IPS-NIHi11 (cell line): ENCODE results near the gene SLC19A1.

ENCODE experiments used
- DNase-seq: peaks from one replicate; pipeline ENCODE4 v3.0.0; 2012; ENCODE audit warnings: mixed read lengths, low spot score

Gene SLC19A1

DNA sequence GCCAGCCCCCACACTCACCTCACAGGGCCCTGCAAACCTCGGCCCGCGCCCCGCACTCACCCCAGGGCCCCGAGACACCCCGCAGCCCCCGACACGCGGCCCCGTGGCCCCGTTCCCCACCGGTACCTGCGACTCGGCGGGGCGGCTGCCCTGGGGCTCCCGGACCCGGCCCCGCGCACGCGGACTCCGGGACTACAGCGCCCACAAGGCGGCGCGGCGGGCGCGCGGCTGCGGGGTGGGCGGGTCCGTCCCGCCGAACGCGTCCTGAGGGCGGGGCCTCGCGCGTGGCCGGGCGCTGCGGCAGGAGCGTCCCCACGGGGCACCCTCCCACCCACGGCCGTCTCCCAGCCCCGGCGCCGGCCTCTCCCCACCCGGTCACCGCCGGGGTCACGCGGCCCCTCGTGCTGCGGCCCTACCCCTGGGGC is at the start of gene SLC19A1:
SLC19A1 (minus strand) TSS at position 199 of the 425 bp plus-strand sequence. CDS start 4,481 bp downstream, outside the sequence.
- DNase-seq, result peak; percentile 100

DNA sequence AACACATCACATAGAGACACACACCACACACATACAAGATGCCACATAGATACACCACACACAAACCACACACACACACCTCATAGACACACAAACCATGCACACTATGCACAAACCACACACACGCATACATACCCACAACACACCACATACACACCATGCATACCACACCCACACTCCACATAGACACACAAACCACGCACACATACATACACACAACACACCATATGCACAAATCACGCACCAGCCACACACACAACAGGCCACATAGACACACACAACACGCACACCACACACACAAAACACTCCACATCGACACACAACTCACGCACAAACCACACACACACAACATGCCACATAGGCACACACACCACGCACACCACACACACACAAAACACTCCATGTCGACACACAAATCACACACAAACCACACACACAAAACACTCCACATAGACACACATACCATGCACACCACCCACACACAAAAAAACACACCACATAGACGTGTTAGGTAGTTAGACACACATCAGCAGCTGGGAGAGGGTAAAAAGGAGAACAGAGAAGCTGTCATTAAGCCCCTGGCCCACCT is 49.5 kb upstream of the SLC19A1 start:
- DNase-seq, result no peak

DNA sequence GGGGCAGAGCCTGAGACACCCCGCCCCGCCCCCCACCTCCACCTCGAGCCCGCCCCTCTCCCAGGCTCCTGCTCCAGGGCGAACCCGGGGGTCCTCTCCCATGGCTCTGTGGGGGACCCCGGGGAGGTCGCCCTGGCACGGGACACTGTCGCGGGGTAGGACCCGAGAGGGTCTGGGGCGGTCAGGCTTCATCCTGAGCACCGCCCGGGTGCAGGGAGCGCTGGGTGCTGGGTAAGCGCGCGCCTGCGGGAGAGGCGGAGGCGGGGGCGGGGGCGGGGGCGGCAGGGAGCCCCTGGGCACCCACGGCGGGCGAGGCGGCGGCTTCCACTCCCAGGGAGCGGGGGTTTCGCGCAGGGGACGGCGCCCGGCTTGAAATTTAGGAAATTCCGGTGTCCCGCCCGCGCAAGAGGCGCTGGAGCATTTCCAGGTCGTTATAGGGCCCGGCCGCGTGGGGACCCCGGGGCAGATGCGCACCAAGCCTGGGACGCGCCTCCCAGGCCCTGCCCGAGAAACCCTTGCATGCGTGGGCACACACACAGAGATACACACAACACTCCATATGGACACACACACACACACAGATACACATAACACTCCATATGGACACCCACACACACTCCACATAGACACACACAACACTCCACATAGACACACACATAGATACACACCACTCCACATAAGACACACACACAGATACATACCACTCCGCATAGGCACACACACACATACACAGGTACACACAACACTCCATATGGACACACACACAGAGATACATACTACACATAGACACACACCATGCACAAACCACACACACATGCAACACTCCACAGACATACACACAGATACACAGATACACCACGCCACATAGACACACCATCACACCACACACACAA is 48.7 kb upstream of the SLC19A1 start:
- no peak for DNase-seq

DNA sequence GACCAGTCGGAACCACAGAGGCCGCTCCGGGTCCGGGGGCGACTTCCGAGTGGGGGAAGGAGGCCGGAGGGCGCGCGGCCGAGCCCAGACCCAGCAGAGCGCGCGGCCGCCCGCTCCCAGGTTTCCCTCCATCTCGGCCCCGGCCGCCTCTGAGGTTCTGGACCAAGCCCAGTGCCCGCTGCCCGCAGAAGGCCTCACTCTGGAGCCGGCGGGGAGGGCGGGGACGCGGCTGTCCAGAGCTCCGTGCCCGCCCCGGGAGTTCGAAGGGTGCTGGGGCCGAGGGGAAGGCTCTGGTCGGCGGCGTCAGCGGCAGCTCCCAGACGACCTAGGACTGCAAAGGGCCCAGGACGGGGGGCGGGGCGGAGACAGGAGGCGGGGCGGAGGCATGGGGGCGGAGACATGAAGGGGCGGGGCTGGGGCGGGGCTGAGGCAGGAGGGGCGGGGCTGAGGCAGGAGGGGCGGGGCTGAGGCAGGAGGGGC is 48.0 kb upstream of the SLC19A1 start:
- peak; percentile 99 for DNase-seq

DNA sequence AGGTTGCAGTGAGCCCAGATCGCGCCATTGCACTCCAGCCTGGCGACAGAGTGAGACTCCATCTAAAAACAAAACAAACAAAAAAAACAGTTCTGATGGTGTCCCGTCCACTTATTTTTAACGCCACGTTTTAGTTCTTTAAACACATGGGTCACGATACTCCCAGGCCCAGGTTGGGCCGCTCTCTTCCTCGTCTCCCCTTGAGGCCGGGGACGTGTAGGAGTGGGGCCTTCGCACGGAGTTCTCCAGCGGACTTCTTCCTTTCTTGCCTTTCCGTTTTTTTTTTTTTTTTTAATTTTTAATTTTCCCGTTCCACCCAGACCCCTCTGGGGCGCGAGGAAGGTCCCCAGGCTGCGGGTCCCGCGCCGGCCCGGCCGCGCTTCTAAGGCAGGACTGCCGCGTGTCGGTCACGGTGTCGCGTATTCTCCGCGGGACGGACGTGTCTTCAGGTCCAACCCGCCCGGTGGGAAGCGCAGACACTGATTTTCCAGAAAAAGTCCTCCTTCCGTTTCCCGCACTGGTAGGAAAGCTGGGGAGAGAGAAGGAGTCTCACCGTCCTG is 47.5 kb upstream of the SLC19A1 start:
- DNase-seq, result no peak

DNA sequence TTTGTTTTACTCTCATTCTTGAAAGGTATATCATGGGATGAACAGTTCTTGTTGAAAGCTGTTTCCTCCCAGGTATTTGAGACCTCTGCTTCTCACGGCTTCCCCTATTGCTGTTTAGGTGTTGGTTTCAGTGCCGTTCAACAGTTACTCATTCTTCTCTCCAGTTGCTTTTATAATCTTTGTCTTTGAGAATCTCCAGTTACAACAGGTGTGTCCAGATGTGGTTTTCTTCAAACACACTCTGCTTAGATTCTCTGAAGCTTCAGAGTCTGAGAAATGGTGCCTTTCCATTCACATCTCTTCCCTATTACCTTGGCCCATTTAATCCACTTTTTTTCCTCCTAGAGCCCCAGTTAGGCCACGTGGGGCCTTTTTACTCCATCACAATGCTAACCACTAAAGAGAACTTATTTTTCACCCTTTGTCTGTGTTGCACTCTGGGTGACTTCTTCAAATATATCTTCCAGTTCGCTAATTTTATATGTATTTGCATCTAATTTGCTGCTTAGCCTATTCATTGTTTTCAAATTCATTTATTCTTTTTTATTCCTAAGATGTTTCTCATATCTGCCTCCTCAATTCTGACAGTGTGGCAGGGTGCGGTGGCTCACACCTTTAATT is 46.7 kb upstream of the SLC19A1 start:
- DNase-seq, result no peak

DNA sequence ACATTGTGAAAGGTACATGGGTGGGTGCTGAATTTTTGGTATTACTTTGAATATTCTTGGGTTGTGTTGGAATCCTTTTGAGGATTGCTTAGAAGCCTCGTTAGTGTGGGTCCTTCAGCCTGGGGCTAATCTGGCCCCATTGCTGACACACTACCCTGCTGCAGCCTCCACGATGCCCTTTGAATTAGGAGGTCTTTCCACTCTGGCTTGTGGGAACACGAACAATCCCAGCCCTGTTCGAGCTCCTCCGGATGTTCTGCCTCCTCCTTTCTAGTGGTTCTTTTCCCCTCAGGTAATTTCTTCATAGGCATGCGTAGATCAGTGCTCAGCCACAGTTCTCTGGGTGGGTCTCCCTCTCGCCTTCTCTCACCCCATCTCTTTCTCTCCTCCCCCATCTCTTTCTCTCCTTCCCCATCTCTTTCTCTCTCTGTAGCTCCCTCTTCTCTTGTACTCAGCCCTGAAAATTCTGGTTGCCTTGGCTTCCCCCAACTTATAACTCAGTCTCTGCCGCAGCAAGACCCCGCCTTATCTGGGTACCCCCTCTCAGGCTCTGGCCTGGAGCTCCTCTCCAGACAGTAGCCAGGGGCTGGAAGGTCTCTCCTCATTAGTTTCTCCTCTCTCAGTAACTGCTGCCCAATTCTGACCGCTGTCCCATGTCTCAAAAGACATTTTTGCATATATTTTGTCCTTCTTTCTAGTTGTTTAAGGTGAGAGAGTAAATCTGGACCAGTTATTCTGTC is 46.0 kb upstream of the SLC19A1 start:
- DNase-seq, result no peak

DNA sequence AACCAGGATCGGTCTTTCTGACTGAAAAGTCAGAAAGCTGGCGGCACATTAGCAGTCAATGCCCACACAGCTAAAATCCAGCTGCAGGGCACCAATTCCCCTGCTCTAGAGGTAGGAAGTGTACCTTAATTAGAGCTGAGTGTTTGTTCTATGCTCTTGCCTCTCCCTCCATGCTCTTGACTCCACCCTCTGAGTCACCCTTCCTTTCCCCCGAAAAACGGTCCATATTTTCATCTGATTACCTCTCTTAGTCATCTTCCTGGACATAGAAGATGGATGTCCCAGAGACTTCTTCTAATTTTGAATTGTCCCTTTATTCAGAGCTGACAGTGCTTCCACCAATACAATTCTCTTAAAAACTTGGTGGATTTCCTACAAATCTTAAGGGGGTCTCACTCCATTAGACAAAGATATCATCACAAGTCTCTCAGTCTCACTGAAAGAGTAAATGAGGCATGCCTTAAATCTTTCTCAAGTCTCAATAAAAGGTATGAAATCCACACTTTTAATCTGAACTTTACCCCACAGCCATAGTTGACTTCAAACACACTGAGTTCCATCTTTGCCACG is 44.1 kb upstream of the SLC19A1 start:
- no peak for DNase-seq

DNA sequence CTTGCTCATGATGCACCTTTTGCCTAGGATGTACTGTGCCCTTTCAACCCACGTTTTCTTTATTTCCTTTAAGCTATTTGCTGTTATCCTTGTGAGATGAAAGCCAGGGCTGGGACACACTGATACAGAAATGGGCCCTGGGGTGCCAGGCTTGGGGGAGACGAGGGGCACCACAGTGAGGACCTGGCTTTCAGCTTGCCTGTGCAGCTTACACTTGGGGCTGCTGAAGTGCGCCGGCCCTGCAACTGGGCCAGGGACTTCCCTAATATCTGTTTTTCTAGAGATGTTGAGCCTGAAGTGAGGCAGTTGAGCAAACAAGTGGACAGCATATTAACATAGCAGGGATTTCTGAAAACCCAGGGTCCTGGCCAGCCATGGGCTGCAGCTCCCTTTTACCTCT is 42.5 kb upstream of the SLC19A1 start:
- no peak for DNase-seq

DNA sequence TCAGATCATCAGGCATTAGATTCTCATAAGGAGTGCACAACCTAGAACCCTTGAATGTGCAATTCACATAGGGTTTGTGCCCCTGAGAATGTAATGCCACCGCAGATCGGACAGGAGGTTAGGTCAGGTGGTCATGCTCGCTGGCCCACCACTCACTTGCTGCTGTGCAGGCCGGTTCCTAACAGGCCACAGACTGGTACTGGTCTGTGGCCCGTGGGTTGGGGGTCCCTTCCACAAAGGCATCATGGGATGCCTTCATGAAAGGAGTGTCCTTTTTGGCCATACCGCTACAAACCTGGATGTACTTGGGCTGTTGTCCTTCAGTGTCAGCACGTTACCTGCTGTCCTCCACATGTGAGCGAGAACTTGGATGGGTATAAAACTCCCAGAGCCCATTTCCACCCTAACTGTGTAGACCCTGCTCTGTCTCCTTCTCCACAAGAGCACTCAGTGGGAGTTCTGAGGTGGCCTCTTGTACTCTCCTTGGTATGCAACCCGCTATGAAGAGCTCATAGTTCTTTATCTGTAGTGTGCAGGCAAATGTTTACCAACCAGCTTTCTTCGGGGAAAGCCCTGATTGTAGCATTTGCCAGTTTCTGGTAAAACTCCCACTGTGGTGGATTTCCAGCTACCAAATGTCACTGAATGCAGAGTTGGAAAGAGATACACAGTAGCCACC is 41.7 kb upstream of the SLC19A1 start:
- no peak for DNase-seq

DNA sequence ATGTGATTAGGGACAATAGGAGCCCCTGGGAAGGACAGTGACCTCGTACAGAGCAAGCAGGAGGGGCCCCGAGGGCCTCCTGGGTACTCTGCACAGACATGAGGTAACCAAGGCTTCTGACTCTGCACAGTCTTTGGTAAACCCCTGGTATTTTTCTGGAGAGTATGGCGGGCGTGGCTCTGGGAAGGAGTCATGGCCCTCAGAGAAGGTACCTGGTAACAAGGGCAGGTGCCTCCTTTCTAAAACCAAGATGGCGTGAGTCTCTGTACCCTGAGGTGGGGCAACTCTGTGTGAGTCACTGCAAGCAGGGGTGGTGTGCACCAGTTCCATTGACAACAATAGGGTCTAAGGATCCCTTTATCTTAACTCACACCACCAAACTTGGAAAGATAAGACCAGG is 39.9 kb upstream of the SLC19A1 start:
- DNase-seq, result no peak

DNA sequence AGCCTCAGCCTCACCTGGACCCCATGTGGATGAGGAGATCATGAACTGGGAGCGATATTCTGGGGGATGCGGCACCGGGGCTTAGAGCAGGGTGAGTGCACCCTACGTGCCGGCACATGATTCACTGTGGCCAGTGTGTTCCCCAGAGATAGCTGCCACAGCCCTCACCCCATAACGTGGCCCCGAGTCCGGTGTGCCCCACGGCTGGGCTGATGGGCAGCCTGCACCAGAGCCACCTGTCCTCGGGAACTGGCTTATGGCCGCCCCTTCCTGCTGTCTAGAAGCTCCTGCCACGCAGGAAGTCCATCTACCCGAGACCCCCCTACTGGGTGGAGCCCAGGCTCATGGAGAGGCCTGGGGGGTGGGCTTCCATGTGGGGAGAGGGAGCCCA is 39.1 kb upstream of the SLC19A1 start:
- no peak for DNase-seq

DNA sequence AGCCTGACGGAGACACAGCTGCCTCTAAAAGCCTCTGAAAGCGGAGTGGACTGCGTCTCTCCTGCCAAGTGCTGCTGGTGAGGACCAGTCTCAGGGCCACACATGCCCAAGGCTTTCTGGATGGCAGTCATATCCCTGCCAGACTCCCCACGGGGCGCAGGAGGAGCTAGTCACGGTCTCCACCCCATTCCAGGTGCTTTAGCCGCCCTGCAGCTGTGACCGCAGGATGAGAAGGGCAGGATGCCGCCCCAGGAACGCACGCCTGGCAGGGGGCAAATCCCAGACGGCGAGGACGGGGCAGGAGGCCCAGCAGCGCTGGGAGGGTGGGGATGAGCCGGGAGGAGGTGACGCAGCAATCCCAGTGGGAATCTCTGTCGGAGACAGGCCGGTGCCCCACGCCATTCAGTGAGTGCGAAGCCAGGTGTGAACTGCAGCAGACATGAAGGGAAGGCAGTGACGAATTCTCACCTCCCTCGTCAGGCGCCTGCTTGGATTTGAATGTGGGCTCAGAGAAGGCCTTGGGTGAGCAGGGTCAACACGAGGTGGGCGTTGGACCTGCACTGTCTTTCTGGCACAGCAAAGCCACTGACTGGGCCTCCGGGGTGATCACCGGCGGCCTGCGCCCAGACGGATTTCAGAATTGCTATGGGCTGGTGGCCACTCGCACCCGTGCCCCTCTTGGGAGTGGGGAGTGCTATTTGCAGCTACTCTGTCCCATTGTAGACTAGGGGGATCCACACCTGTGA is 38.5 kb upstream of the SLC19A1 start:
- DNase-seq, result no peak

DNA sequence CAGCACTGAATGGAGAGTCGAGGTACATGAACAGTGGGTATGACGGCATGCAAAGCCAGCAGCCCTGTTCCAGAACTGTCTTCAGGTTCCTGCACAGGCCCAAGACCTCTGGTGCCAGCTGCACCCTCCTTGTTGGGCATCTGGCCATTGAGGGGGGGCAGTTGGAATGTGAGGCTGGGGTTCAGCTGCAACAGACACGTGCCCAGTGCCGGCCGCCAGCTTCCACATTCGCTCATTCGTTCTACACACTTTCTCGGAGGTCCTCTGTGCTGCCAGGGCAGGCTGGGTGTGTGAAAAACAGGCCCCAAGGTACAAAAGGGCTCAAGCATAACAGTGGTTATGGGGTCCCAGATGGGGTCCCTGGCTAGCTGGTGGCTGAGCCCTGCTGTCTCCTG is 37.9 kb upstream of the SLC19A1 start:
- DNase-seq, result no peak

DNA sequence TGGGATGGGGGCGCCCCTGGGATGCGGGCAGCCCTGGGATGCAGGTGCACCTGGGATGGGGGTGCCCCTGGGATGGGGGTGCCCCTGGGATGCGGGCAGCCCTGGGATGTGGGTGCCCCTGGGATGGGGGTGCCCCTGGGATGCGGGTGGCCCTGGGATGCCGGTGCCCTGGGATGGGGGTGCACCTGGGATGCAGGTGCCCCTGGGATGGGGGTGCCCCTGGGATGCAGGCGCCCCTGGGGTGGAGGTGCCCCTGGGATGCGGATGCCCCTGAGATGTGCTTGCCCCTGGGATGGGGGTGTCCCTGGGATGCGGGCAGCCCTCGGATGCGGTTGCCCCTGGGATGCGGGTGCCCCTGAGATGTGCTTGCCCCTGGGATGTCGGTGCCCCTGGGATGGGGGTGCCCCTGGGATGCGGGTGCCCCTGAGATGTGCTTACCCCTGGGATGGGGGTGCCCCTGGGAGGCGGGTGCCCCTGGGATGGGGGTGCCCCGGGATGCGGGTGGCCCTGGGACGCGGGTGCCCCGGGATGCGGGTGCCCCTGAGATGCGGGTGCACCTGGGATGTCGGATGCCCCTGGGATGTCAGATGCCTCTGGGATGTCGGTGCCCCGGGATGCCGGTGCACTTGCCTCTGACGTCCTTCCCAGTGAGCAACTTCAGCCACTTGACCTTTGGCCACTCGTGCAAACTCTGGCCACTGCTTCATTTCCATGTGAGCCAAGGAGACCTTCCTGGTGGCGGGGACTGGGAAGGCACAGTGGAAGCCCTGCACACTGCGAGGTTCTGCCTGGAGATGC is 37.3 kb upstream of the SLC19A1 start:
- no peak for DNase-seq

DNA sequence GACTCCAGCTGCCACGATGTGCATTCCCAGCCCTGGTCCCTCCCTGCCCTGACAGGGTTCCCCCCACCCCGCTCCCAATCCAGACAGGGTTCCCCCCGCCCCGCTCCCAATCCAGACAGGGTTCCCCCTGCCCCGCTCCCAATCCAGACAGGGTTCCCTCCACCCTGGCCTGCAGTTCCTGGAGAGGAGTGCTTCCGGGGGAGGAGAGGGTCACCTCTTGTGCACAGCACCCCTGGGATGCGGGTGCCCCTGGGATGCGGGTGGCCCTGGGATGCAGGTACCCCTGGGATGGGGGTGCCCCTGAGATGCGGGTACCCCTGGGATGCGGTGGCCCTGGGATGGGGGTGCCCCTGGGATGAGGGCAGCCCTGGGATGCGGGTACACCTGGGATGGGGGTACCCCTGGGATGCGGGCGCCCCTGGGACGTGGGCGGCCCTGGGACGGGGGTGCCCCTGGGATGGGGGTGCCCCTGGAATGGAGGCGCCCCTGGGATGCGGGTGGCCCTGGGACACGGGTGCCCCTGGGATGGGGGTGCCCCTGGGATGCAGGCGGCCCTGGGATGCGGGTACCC is 36.7 kb upstream of the SLC19A1 start:
- no peak for DNase-seq

DNA sequence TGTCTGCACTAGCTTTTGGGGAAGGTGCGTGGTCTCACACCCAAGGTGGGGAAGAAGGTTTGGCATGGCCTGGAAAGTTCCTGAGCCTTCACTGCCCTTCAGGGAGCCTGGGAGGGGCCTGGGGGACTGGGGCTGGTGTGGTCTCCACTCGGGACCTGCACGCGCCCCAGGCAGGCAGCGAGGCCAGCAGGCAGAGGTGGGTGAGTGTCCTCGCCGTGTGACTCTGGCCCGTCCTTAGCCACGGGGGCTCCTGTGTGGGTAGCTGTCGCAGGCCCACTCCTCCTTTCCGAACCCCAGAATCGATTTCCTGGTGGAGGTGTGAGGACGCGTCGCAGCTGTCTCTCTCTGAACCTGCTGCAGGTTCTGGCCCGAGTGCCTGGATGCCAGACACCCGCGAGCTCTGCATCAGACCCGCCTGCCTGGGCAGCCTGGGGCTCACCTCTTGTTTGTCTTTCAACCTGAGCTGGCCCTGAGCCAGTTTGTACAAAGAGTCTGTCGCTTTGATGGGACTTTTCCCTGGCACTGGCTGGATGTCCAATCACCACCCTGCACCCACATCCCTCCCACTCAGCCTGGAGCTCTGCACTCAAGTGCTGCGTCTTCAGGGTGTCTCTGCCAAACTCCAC is 36.0 kb upstream of the SLC19A1 start:
- no peak for DNase-seq

DNA sequence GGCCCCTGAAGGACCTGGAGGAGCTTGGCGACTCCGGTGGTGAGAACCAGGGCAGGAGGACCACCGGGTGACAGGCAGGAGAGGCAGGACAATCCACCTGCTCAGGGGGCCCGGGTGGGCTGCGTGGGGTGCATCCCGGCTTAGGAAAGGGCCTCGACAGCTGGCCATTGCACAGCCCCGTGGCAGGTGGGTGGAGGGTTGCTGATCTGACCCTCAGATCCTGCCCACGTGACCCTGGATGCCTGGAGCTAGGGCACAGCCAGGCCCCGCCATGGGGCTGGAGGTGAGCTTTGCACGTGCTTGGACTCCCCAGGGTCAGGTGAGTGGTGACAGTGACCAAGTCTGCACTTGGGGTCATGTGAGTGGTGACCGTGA is 35.5 kb upstream of the SLC19A1 start:
- DNase-seq, result no peak
